GM23338 (cell line): ENCODE results near the gene GDPD1. TPM values are rescaled to one million over a fixed set of nuclear protein-coding genes. Genes with fewer than 3 reads are reported as not detected.

Experiments used
- ATAC-seq: fragments of 200-7000 bp; cut with Tn5 transposase; 3 replicates; pipeline ENCODE4 v1.9.1; 2020
- DNase-seq: peaks from one replicate; pipeline ENCODE4 v3.0.0-alpha.2; 2015; ENCODE audit warnings: low spot score
- H2AFZ ChIP-seq: fragments of 200-600 bp; sonication (generic); 2 replicates; pipeline ENCODE4 v1.8.0; 2016; ENCODE audit warnings: antibody characterized with exemption, mild to moderate bottlenecking, moderate library complexity
- H3F3A ChIP-seq: fragments of 200-600 bp; sonication (generic); replicated peaks from 2 replicates; pipeline ENCODE4 v1.8.0; 2017; ENCODE audit warnings: antibody characterized with exemption, mixed run types, low read depth
- H3K27ac ChIP-seq: fragments of 200-600 bp; sonication (generic); 2 replicates; pipeline ENCODE4 v1.6.1; 2016; ENCODE audit warnings: low read depth
- H3K27me3 ChIP-seq: fragments of 200-600 bp; sonication (generic); 2 replicates; pipeline ENCODE4 v1.8.0; 2016; ENCODE audit warnings: mild to moderate bottlenecking, mixed run types, moderate library complexity; ENCODE audit not compliant: insufficient read depth
- H3K36me3 ChIP-seq: fragments of 200-600 bp; sonication (generic); 2 replicates; pipeline ENCODE4 v1.8.0; 2016; ENCODE audit warnings: mild to moderate bottlenecking; ENCODE audit not compliant: insufficient read depth
- H3K4me1 ChIP-seq: fragments of 200-600 bp; sonication (generic); 2 replicates; pipeline ENCODE4 v1.8.0; 2016; ENCODE audit warnings: mild to moderate bottlenecking, moderate library complexity; ENCODE audit not compliant: insufficient read depth
- H3K4me2 ChIP-seq: fragments of 200-600 bp; sonication (generic); 2 replicates; pipeline ENCODE4 v1.7.1; 2017; ENCODE audit warnings: mixed run types
- H3K4me3 ChIP-seq: fragments of 200-600 bp; sonication (generic); 2 replicates; pipeline ENCODE4 v1.6.1; 2016; ENCODE audit warnings: mixed run types
- H3K79me2 ChIP-seq: fragments of 200-600 bp; sonication (generic); replicated peaks from 2 replicates; pipeline ENCODE4 v1.8.0; 2017; ENCODE audit warnings: mild to moderate bottlenecking; ENCODE audit not compliant: insufficient read depth
- H3K9me2 ChIP-seq: fragments of 200-600 bp; sonication (generic); 2 replicates; pipeline ENCODE4 v1.8.0; 2017; ENCODE audit not compliant: insufficient read depth
- H4K20me1 ChIP-seq: fragments of 200-600 bp; sonication (generic); replicated peaks from 2 replicates; pipeline ENCODE4 v1.8.0; 2017; ENCODE audit warnings: mild to moderate bottlenecking; ENCODE audit not compliant: insufficient read depth
- H3K27ac Mint-ChIP-seq: 2 replicates; pipeline ENCODE4 v1.8.0; 2020; ENCODE audit warnings: inconsistent platforms, mild to moderate bottlenecking, moderate library complexity, mixed read lengths
- H3K27me3 Mint-ChIP-seq: 3 replicates; pipeline ENCODE4 v1.8.0; 2022; ENCODE audit warnings: low read depth, mild to moderate bottlenecking, moderate library complexity, mixed read lengths, inconsistent platforms; ENCODE audit not compliant: insufficient read depth, poor library complexity
- H3K36me3 Mint-ChIP-seq: 3 replicates; pipeline ENCODE4 v1.8.0; 2021; ENCODE audit warnings: low read depth, mild to moderate bottlenecking, inconsistent platforms, moderate library complexity, mixed read lengths
- H3K4me1 Mint-ChIP-seq: 3 replicates; pipeline ENCODE4 v1.8.0; 2020; ENCODE audit warnings: mild to moderate bottlenecking, inconsistent platforms, mixed read lengths
- H3K4me3 Mint-ChIP-seq: 3 replicates; pipeline ENCODE4 v1.8.0; 2021; ENCODE audit warnings: moderate library complexity, mild to moderate bottlenecking, inconsistent platforms, mixed read lengths
- H3K9me3 Mint-ChIP-seq: 3 replicates; pipeline ENCODE4 v1.8.0; 2020; ENCODE audit warnings: moderate library complexity, mild to moderate bottlenecking, inconsistent platforms, mixed read lengths
- CREB1 ChIP-seq: fragments of 250-450 bp; sonication (Bioruptor Pico); IDR thresholded peaks from 2 replicates; pipeline ENCODE4 v1.5.0; 2020; ENCODE audit warnings: low read depth, mild to moderate bottlenecking, moderate library complexity
- EZH2 ChIP-seq: fragments of 200-600 bp; sonication (generic); IDR thresholded peaks from one replicate; pipeline ENCODE4 v1.8.0; 2017; ENCODE audit warnings: antibody characterized with exemption, mild to moderate bottlenecking, low read depth; ENCODE audit not compliant: unreplicated experiment
- EZH2phosphoT487 ChIP-seq: fragments of 200-600 bp; sonication (generic); IDR thresholded peaks from one replicate; pipeline ENCODE4 v1.8.1; 2018; ENCODE audit warnings: antibody characterized with exemption; ENCODE audit not compliant: unreplicated experiment
- POLR2AphosphoS5 ChIP-seq: IDR thresholded peaks from 2 replicates; pipeline ENCODE4 v1.6.1; 2016; ENCODE audit warnings: antibody characterized with exemption, low read depth
- REST ChIP-seq: IDR thresholded peaks from one replicate; pipeline ENCODE4 v1.6.1; 2018; ENCODE audit warnings: antibody characterized with exemption; ENCODE audit not compliant: unreplicated experiment
- STAT1 ChIP-seq: IDR thresholded peaks from one replicate; pipeline ENCODE4 v1.6.1; 2016; ENCODE audit warnings: antibody characterized with exemption; ENCODE audit not compliant: unreplicated experiment
- ZNF114 ChIP-seq: fragments of 250-450 bp; sonication (Bioruptor Pico); IDR thresholded peaks from 2 replicates; pipeline ENCODE4 v1.5.0; 2020; ENCODE audit warnings: mild to moderate bottlenecking, moderate library complexity
- ZNF331 ChIP-seq: fragments of 250-450 bp; sonication (Bioruptor Pico); IDR thresholded peaks from 2 replicates; pipeline ENCODE4 v1.5.0; 2020; ENCODE audit warnings: low read depth, mild to moderate bottlenecking, moderate library complexity
- ZNF462 ChIP-seq: fragments of 250-450 bp; sonication (Bioruptor Pico); IDR thresholded peaks from 2 replicates; pipeline ENCODE4 v1.5.0; 2020; ENCODE audit warnings: mild to moderate bottlenecking, moderate library complexity
- polyA plus RNA-seq: library from polyadenylated mRNA; unstranded; fragments of >200 nt; fragmentation: Nextera tagmentation; extraction: Ambion mirVana; gene quantifications from 2 replicates; pipeline ENCODE4 v1.2.1, GENCODE V29; 2016
- total RNA-seq: library from RNA; depleted of rRNA; stranded (reverse); fragments of >200 nt; shearing (Covaris generic); gene quantifications from 2 replicates; pipeline ENCODE4 v1.2.3, GENCODE V29; 2014

Gene GDPD1
- total and polyA plus RNA-seq, 2 experiments from 2014 or later = 6.8 to 7.8 TPM

- no peaks in the 10 kb centered on the region for H3K36me3 Mint-ChIP-seq
- H3K36me3 ChIP-seq = no peaks in the 10 kb centered on the region
- TF ChIP-seq EZH2phosphoT487 (no peak), ZNF462 (no peak), EZH2 (no peak), REST (no peak), ZNF114 (CRISPR knock-in tag) (no peak), POLR2AphosphoS5 (no peak), CREB1 (CRISPR knock-in tag) (no peak), ZNF331 (CRISPR knock-in tag) (no peak), STAT1 (no peak)
- H3K9me2 ChIP-seq = no peaks in the 10 kb centered on the region
- H3K27ac Mint-ChIP-seq = no peak overlapping the region
- H3F3A ChIP-seq = no peaks in the 10 kb centered on the region
- no peaks in the 10 kb centered on the region for H3K4me1 ChIP-seq
- H3K27ac ChIP-seq = no peak overlapping the region
- H3K27me3 Mint-ChIP-seq = peaks cover 4% of the 10 kb centered on the region
- no peaks in the 10 kb centered on the region for H3K4me1 Mint-ChIP-seq
- H4K20me1 ChIP-seq = no peaks in the 10 kb centered on the region
- H2AFZ ChIP-seq = no peak overlapping the region
- no peak for ATAC-seq
- no peaks in the 10 kb centered on the region for H3K79me2 ChIP-seq
- H3K27me3 ChIP-seq = no peaks in the 10 kb centered on the region
- no peak overlapping the region for H3K4me2 ChIP-seq
- H3K9me3 Mint-ChIP-seq = no peaks in the 10 kb centered on the region
- H3K4me3 Mint-ChIP-seq = no peak overlapping the region
- no peak for DNase-seq
- H3K4me3 ChIP-seq = no peak overlapping the region
Measured at GRCh38 chr17:59304811-59305210, 84.5 kb downstream of the GDPD1 start.
